H1 (cell line): ENCODE measurements around the gene FHL1. TPM values are rescaled to one million over a fixed set of nuclear protein-coding genes. Genes with fewer than 3 reads are reported as not detected.

Experiments
- CTCF ChIA-PET: fragments of 300-600 bp; sonication (Branson Sonifier 250); formaldehyde crosslinking; loops from one replicate; lab custom pipeline; 2021; ENCODE audit not compliant: partially characterized antibody; lab: Charles Lee
- POLR2A ChIA-PET: fragments of 300-600 bp; sonication (Branson Sonifier 250); formaldehyde crosslinking; loops from one replicate; lab custom pipeline; 2021; ENCODE audit warnings: inconsistent platforms; ENCODE audit not compliant: partially characterized antibody; lab: Charles Lee
- DNase-seq, 2 experiments: peaks; one replicate each; pipeline versions ENCODE4 v3.0.0 to v3.0.0-alpha.2; 2010 to 2022; ENCODE audit warnings: low spot score in 2 of 2, low read depth in 1 of 2, mixed read lengths in 1 of 2
- FAIRE-seq: peaks from 2 replicates; lab custom pipeline; 2011; peaks lifted over from hg19 to GRCh38; lab: Jason Lieb, UNC
- H2AFZ ChIP-seq: 2 replicates; pipeline ENCODE4 v1.8.1; 2012; ENCODE audit warnings: low read length, inconsistent platforms
- H2AK5ac ChIP-seq: 2 replicates; pipeline ENCODE4 v1.6.1; 2013; ENCODE audit warnings: low read depth, low read length
- H2BK120ac ChIP-seq: replicated peaks from 2 replicates; pipeline ENCODE3; 2013; ENCODE audit warnings: low read depth, low read length, inconsistent platforms
- H2BK12ac ChIP-seq: 2 replicates; pipeline ENCODE4 v1.6.1; 2013; ENCODE audit warnings: low read depth, low read length
- H2BK15ac ChIP-seq: 2 replicates; pipeline ENCODE4 v1.6.1; 2013; ENCODE audit warnings: low read length
- H2BK20ac ChIP-seq: 2 replicates; pipeline ENCODE4 v1.6.1; 2013; ENCODE audit warnings: low read length
- H2BK5ac ChIP-seq: 2 replicates; pipeline ENCODE4 v1.6.1; 2013; ENCODE audit warnings: low read depth, low read length
- H3K14ac ChIP-seq: 2 replicates; pipeline ENCODE4 v1.6.1; 2013; ENCODE audit warnings: inconsistent platforms; ENCODE audit not compliant: insufficient read length
- H3K18ac ChIP-seq: 2 replicates; pipeline ENCODE4 v1.6.1; 2013; ENCODE audit warnings: low read length; ENCODE audit errors: extremely low read depth
- H3K23ac ChIP-seq: 2 replicates; pipeline ENCODE4 v1.6.1; 2013; ENCODE audit warnings: inconsistent platforms; ENCODE audit not compliant: insufficient read length
- H3K23me2 ChIP-seq: 2 replicates; pipeline ENCODE4 v1.6.1; 2013; ENCODE audit warnings: low read depth, low read length
- H3K27ac ChIP-seq: 2 replicates; pipeline ENCODE4 v1.6.1; 2011; ENCODE audit warnings: low read depth, low read length, inconsistent platforms
- H3K27me3 ChIP-seq, 4 experiments: replicated peaks in 1 of 4; 1 replicate in 1 of 4; 2 replicates in 3 of 4; pipeline versions ENCODE4 v1.6.1 to v1.8.1; 2011 to 2013; ENCODE audit warnings: low read length in 3 of 4, mild to moderate bottlenecking in 3 of 4, inconsistent platforms in 2 of 4, mixed read lengths in 2 of 4, moderate library complexity in 1 of 4; ENCODE audit not compliant: control insufficient read depth in 3 of 4, insufficient read depth in 3 of 4; ENCODE audit errors: extremely low read depth in 1 of 4
- H3K36me3 ChIP-seq, 4 experiments: 2 replicates each; pipeline versions ENCODE4 v1.6.1 to v1.8.1; 2011 to 2013; ENCODE audit warnings: mild to moderate bottlenecking in 4 of 4, low read length in 3 of 4, moderate library complexity in 2 of 4, control low read depth in 1 of 4, inconsistent platforms in 1 of 4; ENCODE audit not compliant: insufficient read depth in 4 of 4, control insufficient read depth in 2 of 4
- H3K4ac ChIP-seq: replicated peaks from 2 replicates; pipeline ENCODE3; 2013; ENCODE audit warnings: low read length, low read depth, mixed read lengths, inconsistent platforms; ENCODE audit not compliant: insufficient read length
- H3K4me1 ChIP-seq, 4 experiments: replicated peaks in 1 of 4; 1 replicate in 1 of 4; 2 replicates in 3 of 4; pipeline versions ENCODE4 v1.6.1 to v1.8.1; 2011 to 2013; ENCODE audit warnings: low read length in 3 of 4, inconsistent platforms in 2 of 4, mixed read lengths in 1 of 4; ENCODE audit not compliant: insufficient read depth in 4 of 4, control insufficient read depth in 3 of 4
- H3K4me2 ChIP-seq, 2 experiments: 2 replicates each; pipeline versions ENCODE4 v1.6.1 to v1.8.1; 2011 to 2013; ENCODE audit warnings: low read depth in 2 of 2, low read length in 2 of 2, control low read depth in 1 of 2, inconsistent platforms in 1 of 2, mild to moderate bottlenecking in 1 of 2; ENCODE audit not compliant: insufficient read depth in 1 of 2
- H3K4me3 ChIP-seq, 4 experiments: fragments of 200-600, 300-600 bp in 1 of 4; sonication (generic), shearing (Covaris generic), sonication (Bioruptor Twin) in 1 of 4; 2 replicates each; pipeline versions ENCODE4 v1.5.1 to v1.8.1; 2011 to 2016; ENCODE audit warnings: low read length in 4 of 4, low read depth in 3 of 4, control low read depth in 2 of 4, inconsistent platforms in 2 of 4, mild to moderate bottlenecking in 2 of 4, mixed read lengths in 1 of 4, moderate library complexity in 1 of 4; ENCODE audit not compliant: insufficient read depth in 2 of 4; ENCODE audit errors: extremely low read depth in 1 of 4
- H3K56ac ChIP-seq: replicated peaks from 2 replicates; pipeline ENCODE3; 2013; ENCODE audit warnings: low read depth, mild to moderate bottlenecking, mixed read lengths, low read length, inconsistent platforms; ENCODE audit not compliant: insufficient read length
- H3K79me1 ChIP-seq: 2 replicates; pipeline ENCODE4 v1.6.1; 2013; ENCODE audit warnings: low read depth, low read length, control low read depth
- H3K79me2 ChIP-seq, 2 experiments: 2 replicates each; pipeline versions ENCODE4 v1.6.1 to v1.8.1; 2012 to 2013; ENCODE audit warnings: low read length in 2 of 2, mild to moderate bottlenecking in 2 of 2, inconsistent platforms in 1 of 2; ENCODE audit not compliant: insufficient read depth in 2 of 2, control insufficient read depth in 1 of 2
- H3K9ac ChIP-seq, 4 experiments: replicated peaks in 1 of 4; 1 replicate in 1 of 4; 2 replicates in 3 of 4; pipeline versions ENCODE4 v1.6.1 to v1.8.1; 2011 to 2013; ENCODE audit warnings: low read depth in 3 of 4, low read length in 3 of 4, control low read depth in 2 of 4, mild to moderate bottlenecking in 2 of 4, moderate library complexity in 2 of 4, inconsistent platforms in 1 of 4; ENCODE audit errors: extremely low read depth in 1 of 4
- H3K9me3 ChIP-seq, 2 experiments: 2 replicates each; pipeline versions ENCODE4 v1.6.1 to v1.8.1; 2012 to 2013; ENCODE audit warnings: mild to moderate bottlenecking in 2 of 2, moderate library complexity in 2 of 2, control low read depth in 1 of 2, inconsistent platforms in 1 of 2, low read depth in 1 of 2, low read length in 1 of 2, mixed read lengths in 1 of 2; ENCODE audit not compliant: insufficient read depth in 2 of 2
- H4K20me1 ChIP-seq, 2 experiments: replicated peaks in 1 of 2; 2 replicates each; pipeline versions ENCODE3 to v1.8.1; 2011 to 2013; ENCODE audit warnings: inconsistent platforms in 2 of 2, low read length in 2 of 2, mild to moderate bottlenecking in 1 of 2; ENCODE audit not compliant: insufficient read depth in 2 of 2, control insufficient read depth in 1 of 2
- H4K5ac ChIP-seq: 2 replicates; pipeline ENCODE4 v1.6.1; 2013; ENCODE audit warnings: low read length, low read depth, mixed read lengths, inconsistent platforms; ENCODE audit not compliant: insufficient read length
- H4K8ac ChIP-seq: 2 replicates; pipeline ENCODE4 v1.8.0; 2013; ENCODE audit warnings: mild to moderate bottlenecking, moderate library complexity, low read length, inconsistent platforms; ENCODE audit not compliant: insufficient read depth; ENCODE audit errors: extremely low read depth
- H4K91ac ChIP-seq: replicated peaks from 2 replicates; pipeline ENCODE3; 2013; ENCODE audit warnings: low read length, mixed read lengths, inconsistent platforms; ENCODE audit not compliant: insufficient read length
- BCL11A ChIP-seq, 2 experiments: IDR thresholded peaks; one replicate each; pipeline ENCODE4 v1.6.1; 2011; ENCODE audit warnings: low read depth in 2 of 2, low read length in 2 of 2, mild to moderate bottlenecking in 2 of 2
- GABPA ChIP-seq: IDR thresholded peaks from 2 replicates; pipeline ENCODE4 v1.6.1; 2011; ENCODE audit warnings: mild to moderate bottlenecking, low read length, moderate library complexity, borderline replicate concordance; ENCODE audit not compliant: insufficient read depth
- RAD21 ChIP-seq, 2 experiments: IDR thresholded peaks in 1 of 2; conservative IDR thresholded peaks in 1 of 2; 2 replicates each; pipeline ENCODE4 v1.6.1; 2011; ENCODE audit warnings: low read depth in 2 of 2, low read length in 2 of 2, improper control_type of control experiment in 1 of 2, inconsistent platforms in 1 of 2, mild to moderate bottlenecking in 1 of 2, moderate library complexity in 1 of 2
- RXRA ChIP-seq: IDR thresholded peaks from 2 replicates; pipeline ENCODE4 v1.6.1; 2011; ENCODE audit warnings: low read depth, mild to moderate bottlenecking, low read length, moderate library complexity; ENCODE audit not compliant: insufficient read depth
- SAP30 ChIP-seq: fragments of 300-600 bp; sonication (generic); IDR thresholded peaks from 2 replicates; pipeline ENCODE4 v1.7.1; 2012; ENCODE audit warnings: low read length, moderate library complexity, mild to moderate bottlenecking, inconsistent platforms; ENCODE audit not compliant: insufficient read depth, insufficient replicate concordance
- WGBS, 2 experiments: shearing (Covaris generic) in 1 of 2; methylation state at CpG; one replicate each; pipeline versions ENCODE4 v1.1.6 to v1.1.7; 2013 to 2015; ENCODE audit warnings: low lambda C conversion rate in 2 of 2, mixed read lengths in 2 of 2, inconsistent platforms in 1 of 2, low coverage in 1 of 2, missing lambda C conversion rate in 1 of 2; ENCODE audit not compliant: insufficient replicate concordance in 2 of 2, insufficient coverage in 1 of 2, insufficient read length in 1 of 2; ENCODE audit errors: extremely low coverage in 1 of 2, missing lambda C conversion rate in 1 of 2; 5-methylcytosine and 5-hydroxymethylcytosine counted together
- polyA plus RNA-seq, 7 experiments: library from polyadenylated mRNA; depleted of rRNA in 3 of 7; stranded (reverse) in 5 of 7; unstranded in 2 of 7; fragments of >200 nt in 5 of 7; fragments of 200-250 nt in 2 of 7; gene quantifications; 1 replicate in 5 of 7; 2 replicates in 1 of 7; 4 replicates in 1 of 7; pipeline versions ENCODE4 v1.2.1 to v1.2.3, GENCODE V29; 2011 to 2013; ENCODE audit warnings: missing spikeins in 2 of 7, mixed read lengths in 2 of 7
- total RNA-seq: library from RNA; stranded (reverse); fragmentation: NEBNext Ultra II Directional; extraction: Animal tissue kit (Norgen Biotek cat#: 25700); gene quantifications from 2 replicates; pipeline ENCODE4 v1.2.1, GENCODE V29; 2021
- TF ChIP-seq, protein P1 (sequence below), 3 experiments: IDR thresholded peaks; 1 replicate in 2 of 3; 2 replicates in 1 of 3; pipeline versions ENCODE4 v1.5.1 to v1.6.1; 2011; ENCODE audit warnings: low read length in 3 of 3, mild to moderate bottlenecking in 3 of 3, inconsistent platforms in 2 of 3, low read depth in 1 of 3, moderate library complexity in 1 of 3; ENCODE audit not compliant: insufficient read depth in 1 of 3; ENCODE audit errors: control extremely low read depth in 1 of 3

Gene FHL1
- total and polyA plus RNA-seq, 2 of the 8 experiments (the other 6 are each of a cell fraction or from before 2014, with no cell fraction given) = 45.0 to 56.5 TPM

DNA sequence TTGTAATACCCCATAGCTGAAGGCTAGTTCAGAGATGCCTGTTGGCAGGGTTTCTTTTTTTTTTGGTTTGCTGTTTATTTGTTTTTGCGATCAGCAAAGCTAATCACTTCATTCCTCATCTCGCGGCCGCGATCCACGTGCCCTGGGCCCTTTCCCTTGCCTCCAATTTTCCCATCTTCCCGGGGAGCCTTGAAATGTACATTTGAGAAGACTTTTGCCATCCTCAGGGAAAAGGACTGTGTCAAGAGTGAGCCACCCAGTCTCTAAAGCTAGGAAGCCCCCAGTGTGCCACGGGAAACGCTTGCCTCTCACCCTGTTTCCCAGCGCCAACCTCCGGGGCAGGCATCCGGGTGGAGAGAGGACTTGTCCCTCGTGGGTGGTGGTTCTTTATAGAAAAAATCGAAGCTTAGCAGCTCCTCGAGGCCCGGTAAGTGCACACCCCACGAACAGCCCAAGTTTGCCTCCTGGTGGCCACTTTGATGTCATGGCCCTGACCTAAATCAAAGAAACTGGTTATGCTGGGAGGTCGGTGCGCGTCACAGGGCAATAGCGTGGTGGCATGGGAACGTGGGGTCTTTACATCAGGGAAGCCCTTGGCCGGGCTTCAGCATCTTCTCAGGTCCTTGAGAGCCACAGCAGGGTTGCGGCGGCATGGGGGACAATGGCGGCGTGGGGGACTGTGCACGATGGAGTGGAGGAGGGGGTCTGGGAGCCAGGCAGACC, 61.8 kb downstream of the FHL1 start:
- Histone ChIP-seq H2BK15ac (no peak overlapping the region), H3K18ac (no peak overlapping the region), H3K4ac (no peak overlapping the region), H3K4me2 (no peak overlapping the region), H3K4me1 (peaks cover 0 to 7% (median 3%) of the 10 kb centered on the region in 4 experiments; a peak in 2 of 7 replicates), H4K20me1 (peaks cover 0 to 2% of the 10 kb centered on the region in 2 experiments), H3K56ac (no peak overlapping the region), H3K9me3 (no peaks in the 10 kb centered on the region), H4K8ac (no peak overlapping the region; the same call in 1 of the 2 replicates), H3K9ac (no peak overlapping the region), H3K27me3 (no peaks in the 10 kb centered on the region), H3K14ac (no peak overlapping the region), H2BK20ac (no peak overlapping the region), H3K36me3 (peaks cover 0 to 22% (median 0%) of the 10 kb centered on the region in 4 experiments; a peak in 3 of 8 replicates), H3K23me2 (no peaks in the 10 kb centered on the region), H2BK5ac (no peak overlapping the region), H3K79me2 (no peaks in the 10 kb centered on the region), H3K4me3 (no peak overlapping the region), H2BK12ac (no peak overlapping the region), H4K91ac (no peak overlapping the region), H4K5ac (no peak overlapping the region), H3K27ac (no peak overlapping the region), H2AK5ac (no peak overlapping the region), H3K79me1 (no peaks in the 10 kb centered on the region), H2AFZ (no peak overlapping the region), H2BK120ac (no peak overlapping the region), H3K23ac (no peak overlapping the region)
- ChIA-PET CTCF (interaction anchor here (0.7 to 2.7 kb wide), 8 partner anchors 8 to 180 kb away, joined by 3 to 32 read pairs (median 4); no protein-coding TSS in a partner anchor), POLR2A (no interaction called here)
- 78% methylated on average over 21 of the region's 28 CpGs; no CpG with 5 or more reads in 1 of the 2 experiments for WGBS, 2 experiments
- DNase-seq (no peak), FAIRE-seq (no peak)
- TF ChIP-seq RAD21 (IDR thresholded peaks at IDR 0.05 in 1 of 2, conservative IDR thresholded peaks at IDR 0.05 in 1 of 2; ENCODE audit: low read depth in 2 of 2, low read length in 2 of 2) (peak; percentile 63 to 71), BCL11A (IDR thresholded peaks at IDR 0.05; ENCODE audit: low read depth in 2 of 2, low read length in 2 of 2) (no peak), RXRA (no peak), SAP30 (no peak), GABPA (no peak)
- TF ChIP-seq, protein P1, sequence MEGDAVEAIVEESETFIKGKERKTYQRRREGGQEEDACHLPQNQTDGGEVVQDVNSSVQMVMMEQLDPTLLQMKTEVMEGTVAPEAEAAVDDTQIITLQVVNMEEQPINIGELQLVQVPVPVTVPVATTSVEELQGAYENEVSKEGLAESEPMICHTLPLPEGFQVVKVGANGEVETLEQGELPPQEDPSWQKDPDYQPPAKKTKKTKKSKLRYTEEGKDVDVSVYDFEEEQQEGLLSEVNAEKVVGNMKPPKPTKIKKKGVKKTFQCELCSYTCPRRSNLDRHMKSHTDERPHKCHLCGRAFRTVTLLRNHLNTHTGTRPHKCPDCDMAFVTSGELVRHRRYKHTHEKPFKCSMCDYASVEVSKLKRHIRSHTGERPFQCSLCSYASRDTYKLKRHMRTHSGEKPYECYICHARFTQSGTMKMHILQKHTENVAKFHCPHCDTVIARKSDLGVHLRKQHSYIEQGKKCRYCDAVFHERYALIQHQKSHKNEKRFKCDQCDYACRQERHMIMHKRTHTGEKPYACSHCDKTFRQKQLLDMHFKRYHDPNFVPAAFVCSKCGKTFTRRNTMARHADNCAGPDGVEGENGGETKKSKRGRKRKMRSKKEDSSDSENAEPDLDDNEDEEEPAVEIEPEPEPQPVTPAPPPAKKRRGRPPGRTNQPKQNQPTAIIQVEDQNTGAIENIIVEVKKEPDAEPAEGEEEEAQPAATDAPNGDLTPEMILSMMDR (IDR thresholded peaks at IDR 0.05; ENCODE audit: control extremely low read depth in 1 of 3, insufficient read depth in 1 of 3, low read depth in 1 of 3, low read length in 3 of 3) = peak; percentile 40 to 52 (median 48)
